OCI-LY3 (cell line): ENCODE measurements around the gene ATXN7L3B.

Source experiments
- H2AFZ ChIP-seq: fragments of 200-600, 300-600 bp; shearing (Covaris generic); 2 replicates; pipeline ENCODE4 v1.6.0; 2014; ENCODE audit warnings: antibody characterized with exemption, low read depth, low read length
- H3K27ac ChIP-seq: fragments of 200-600, 300-600 bp; sonication (generic); 2 replicates; pipeline ENCODE4 v1.5.1; 2014; ENCODE audit warnings: mild to moderate bottlenecking, low read length, moderate library complexity, mixed read lengths
- H3K27me3 ChIP-seq: fragments of 200-600, 300-600 bp; sonication (generic); 2 replicates; pipeline ENCODE4 v1.6.1; 2014; ENCODE audit warnings: low read depth, low read length, mixed read lengths
- H3K36me3 ChIP-seq: fragments of 200-600, 300-600 bp; sonication (generic); replicated peaks from 2 replicates; pipeline ENCODE3; 2014; ENCODE audit warnings: low read depth, low read length, mixed read lengths
- H3K4me1 ChIP-seq: fragments of 300-600, 200-600 bp; sonication (generic); 2 replicates; pipeline ENCODE4 v1.6.1; 2014; ENCODE audit warnings: low read length, mixed read lengths
- H3K4me2 ChIP-seq: fragments of 200-600, 300-600 bp; sonication (generic); 2 replicates; pipeline ENCODE4 v1.6.1; 2014; ENCODE audit warnings: low read length, mixed read lengths
- H3K4me3 ChIP-seq: fragments of 300-600, 200-600 bp; sonication (generic); 2 replicates; pipeline ENCODE4 v1.5.1; 2014; ENCODE audit warnings: antibody characterized with exemption, mild to moderate bottlenecking, low read length, moderate library complexity
- H3K79me2 ChIP-seq: fragments of 300-600, 200-600 bp; shearing (Covaris generic); 2 replicates; pipeline ENCODE4 v1.6.1; 2014; ENCODE audit warnings: mild to moderate bottlenecking, low read length, mixed read lengths
- H3K9ac ChIP-seq: fragments of 300-600, 200-600 bp; shearing (Covaris generic); 2 replicates; pipeline ENCODE4 v1.6.0; 2014; ENCODE audit warnings: mild to moderate bottlenecking, low read length, moderate library complexity
- H3K9me3 ChIP-seq: fragments of 200-600, 300-600 bp; shearing (Covaris generic); 2 replicates; pipeline ENCODE4 v1.6.1; 2014; ENCODE audit warnings: low read length, mixed read lengths; ENCODE audit not compliant: insufficient read depth
- H4K20me1 ChIP-seq: fragments of 200-600, 300-600 bp; sonication (generic); 2 replicates; pipeline ENCODE4 v1.6.1; 2016; ENCODE audit warnings: low read length, mixed read lengths; ENCODE audit not compliant: insufficient read depth
- CTCF ChIP-seq: fragments of 200-600, 300-600 bp; sonication (generic); IDR thresholded peaks from 2 replicates; pipeline ENCODE4 v1.5.1; 2014; ENCODE audit warnings: antibody characterized with exemption, low read length, low read depth
- EZH2phosphoT487 ChIP-seq: fragments of 200-600 bp; shearing (Covaris generic); IDR thresholded peaks from 2 replicates; pipeline ENCODE4 v1.6.1; 2018; ENCODE audit warnings: antibody characterized with exemption, mixed run types, low read depth

The ATXN7L3B gene

GRCh38 chr12:74539261-74539660 lies 1.6 kb downstream of the ATXN7L3B start:
- peaks cover 42% of the 10 kb centered on the region for H3K36me3 ChIP-seq
- peaks cover 56% of the 10 kb centered on the region for H3K79me2 ChIP-seq
- H3K27ac ChIP-seq, result no peak overlapping the region
- no peak overlapping the region for H3K9ac ChIP-seq
- H4K20me1 ChIP-seq, result peaks cover 48% of the 10 kb centered on the region
- no peaks in the 10 kb centered on the region for H3K27me3 ChIP-seq
- H3K4me3 ChIP-seq, result peak overlapping the region; percentile 94
- peaks cover 30% of the 10 kb centered on the region for H3K4me1 ChIP-seq
- H3K9me3 ChIP-seq, result no peaks in the 10 kb centered on the region
- H3K4me2 ChIP-seq, result peak overlapping the region; percentile 91
- no peak for TF ChIP-seq EZH2phosphoT487
- no peak for TF ChIP-seq CTCF
- no peak overlapping the region for H2AFZ ChIP-seq

- H4K20me1 ChIP-seq, result peaks cover 48% of the 10 kb centered on the region
- no peak for TF ChIP-seq EZH2phosphoT487
- no peak for TF ChIP-seq CTCF
- peaks cover 42% of the 10 kb centered on the region for H3K36me3 ChIP-seq
- no peak overlapping the region for H2AFZ ChIP-seq
- H3K9me3 ChIP-seq, result no peaks in the 10 kb centered on the region
- H3K27me3 ChIP-seq, result no peaks in the 10 kb centered on the region
- no peak overlapping the region for H3K27ac ChIP-seq
- H3K4me1 ChIP-seq, result peaks cover 30% of the 10 kb centered on the region
- H3K4me2 ChIP-seq, result peak overlapping the region; percentile 91; the same call in 1 of the 2 replicates
- no peak overlapping the region for H3K9ac ChIP-seq
- H3K79me2 ChIP-seq, result peaks cover 56% of the 10 kb centered on the region
- no peak overlapping the region for H3K4me3 ChIP-seq
These were observed 2.3 kb downstream of the ATXN7L3B start for GRCh38 chr12:74539765-74540526.

DNA sequence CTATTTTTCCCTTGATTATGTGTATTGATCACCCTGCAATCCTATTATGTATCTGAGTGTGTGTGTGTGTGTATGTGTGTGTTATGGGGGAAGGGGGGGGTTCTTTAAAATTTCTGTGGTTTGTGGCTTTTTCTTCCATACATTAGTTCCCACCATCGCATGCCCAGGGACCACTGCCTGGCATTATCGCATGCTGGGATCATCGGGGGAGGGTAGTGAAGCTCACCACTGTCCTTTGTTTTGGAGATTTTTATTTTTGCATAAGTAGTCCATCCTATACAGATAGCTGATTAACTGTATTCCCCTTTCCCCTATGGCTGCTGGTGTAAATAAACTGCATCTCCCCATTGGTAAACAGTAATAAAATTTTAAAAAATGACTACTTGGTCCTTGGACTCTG lies 3.4 kb downstream of the ATXN7L3B start:
- peaks cover 56% of the 10 kb centered on the region for H3K79me2 ChIP-seq
- peaks cover 25% of the 10 kb centered on the region for H3K4me1 ChIP-seq
- no peak for TF ChIP-seq CTCF
- TF ChIP-seq EZH2phosphoT487, result no peak
- no peak overlapping the region for H3K4me2 ChIP-seq
- H3K27me3 ChIP-seq, result no peaks in the 10 kb centered on the region
- H3K36me3 ChIP-seq, result peaks cover 42% of the 10 kb centered on the region
- no peaks in the 10 kb centered on the region for H3K9me3 ChIP-seq
- no peak overlapping the region for H3K9ac ChIP-seq
- H3K4me3 ChIP-seq, result no peak overlapping the region
- H4K20me1 ChIP-seq, result peaks cover 48% of the 10 kb centered on the region
- no peak overlapping the region for H3K27ac ChIP-seq
- no peak overlapping the region for H2AFZ ChIP-seq

DNA sequence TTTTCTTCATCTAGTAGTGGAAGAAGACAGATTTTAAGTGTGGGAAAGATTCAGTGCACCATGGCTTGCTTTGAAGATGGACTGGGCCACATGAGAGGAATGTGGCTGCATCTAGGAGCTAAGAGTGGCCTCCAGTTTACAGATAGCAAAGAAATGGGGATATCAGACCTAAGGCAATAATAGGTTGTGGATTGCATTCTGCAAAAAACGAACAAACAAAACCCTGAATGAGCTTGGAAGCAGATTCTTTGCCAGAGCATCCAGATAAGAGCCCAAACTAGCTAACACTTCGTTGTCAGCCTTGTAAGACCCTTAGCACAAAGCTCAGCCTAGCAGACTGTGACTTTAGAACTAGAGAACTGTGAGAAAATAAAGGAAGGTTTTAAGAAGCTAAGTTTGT lies 9.6 kb downstream of the ATXN7L3B start:
- H3K27me3 ChIP-seq, result no peaks in the 10 kb centered on the region
- TF ChIP-seq EZH2phosphoT487, result no peak
- no peak for TF ChIP-seq CTCF
- no peak overlapping the region for H3K27ac ChIP-seq
- H2AFZ ChIP-seq, result no peak overlapping the region
- peaks cover 5% of the 10 kb centered on the region for H3K36me3 ChIP-seq
- 0 out of 2 replicates have a peak, but pooled peaks cover 2% of the 10 kb centered on the region for H3K4me1 ChIP-seq
- H3K9me3 ChIP-seq, result no peaks in the 10 kb centered on the region
- no peak overlapping the region for H3K4me2 ChIP-seq
- H4K20me1 ChIP-seq, result peaks cover 9% of the 10 kb centered on the region
- peaks cover 9% of the 10 kb centered on the region; the same call in 1 of the 2 replicates for H3K79me2 ChIP-seq
- H3K4me3 ChIP-seq, result no peak overlapping the region
- no peak overlapping the region for H3K9ac ChIP-seq
